Measurements from ENCODE around the gene ZNF428. TPM values are rescaled to one million over a fixed set of nuclear protein-coding genes. Genes with fewer than 3 reads are reported as not detected.

Gene ZNF428
- total and polyA plus RNA-seq, 10 donors: 19.9 to 54.7 (median 27.7) TPM

- Histone ChIP-seq H3K27ac (peak overlapping the region in 7 of 8 donors; percentile 37 to 70 (median 59)), H3K27me3 (replicated peaks in 1 of 7) (no peaks in the 10 kb centered on the region), H3K4me3 (no peak overlapping the region), H3K36me3 (peaks cover 0 to 35% (median 2%) of the 10 kb centered on the region in 6 donors), H3K9me3 (no peaks in the 10 kb centered on the region), H3K4me1 (peaks cover 4 to 56% (median 36%) of the 10 kb centered on the region in 6 donors)
- WGBS, 5 donors: 93 to 100% (median 100%) methylated on average over 1 of the region's 1 CpG
- intact Hi-C loops (cut with DNase I; ENCODE audit: low total_unique reads): loop anchor here (10.0 kb wide), 1 partner anchor 50 kb away; the partner anchor contains the start of gene ZNF575
- no peak for DNase-seq
- TF ChIP-seq POLR2A (IDR thresholded peaks at IDR 0.05) (no peak), POLR2AphosphoS5 (IDR thresholded peaks at IDR 0.05) (no peak), CTCF (IDR thresholded peaks at IDR 0.05 in 8 of 11, conservative IDR thresholded peaks at IDR 0.05 in 3 of 11) (no peak)
Observed at GRCh38 chr19:43584484-43584883, 34.9 kb downstream of the ZNF428 start.

GRCh38 chr19:43582495-43582894 lies 36.9 kb downstream of the ZNF428 start:
- Histone ChIP-seq H3K4me3 (no peak overlapping the region), H3K9me3 (no peaks in the 10 kb centered on the region), H3K27ac (no peak overlapping the region), H3K36me3 (peaks cover 0 to 20% (median 0%) of the 10 kb centered on the region in 6 donors), H3K27me3 (replicated peaks in 1 of 7) (no peaks in the 10 kb centered on the region), H3K4me1 (peaks cover 4 to 60% (median 36%) of the 10 kb centered on the region in 6 donors)
- TF ChIP-seq CTCF (IDR thresholded peaks at IDR 0.05 in 8 of 11, conservative IDR thresholded peaks at IDR 0.05 in 3 of 11) (no peak), POLR2A (IDR thresholded peaks at IDR 0.05) (no peak), POLR2AphosphoS5 (IDR thresholded peaks at IDR 0.05) (no peak)
- no peak for DNase-seq
- intact Hi-C loops (cut with DNase I; ENCODE audit: low total_unique reads): loop anchor here (10.0 kb wide), 1 partner anchor 48 kb away; the partner anchor contains the start of gene ZNF575
- 80 to 87% (median 84%) methylated on average over 2 of the region's 2 CpGs for WGBS, 5 donors

- peaks cover 0 to 9% (median 0%) of the 10 kb centered on the region in 6 donors for H3K36me3 ChIP-seq
- H3K4me3 ChIP-seq: peak overlapping the region in 4 of 8 donors; percentile 34 to 64 (median 46)
- H3K27ac ChIP-seq: peak overlapping the region in 5 of 8 donors; percentile 29 to 81 (median 72)
- intact Hi-C loops (cut with DNase I; ENCODE audit: low total_unique reads): loop anchor here (10.0 kb wide), 1 partner anchor 47 kb away; the partner anchor contains the start of gene ZNF575
- no peaks in the 10 kb centered on the region for H3K9me3 ChIP-seq
- no peak for DNase-seq
- no peaks in the 10 kb centered on the region for H3K27me3 ChIP-seq (replicated peaks in 1 of 7)
- H3K4me1 ChIP-seq: peaks cover 4 to 62% (median 36%) of the 10 kb centered on the region in 6 donors
- TF ChIP-seq CTCF (IDR thresholded peaks at IDR 0.05 in 8 of 11, conservative IDR thresholded peaks at IDR 0.05 in 3 of 11): no peak
- no peak for TF ChIP-seq POLR2A (IDR thresholded peaks at IDR 0.05)
- no peak for TF ChIP-seq POLR2AphosphoS5 (IDR thresholded peaks at IDR 0.05)
- 51 to 73% (median 69%) methylated on average over 7 of the region's 7 CpGs for WGBS, 5 donors
Observed at GRCh38 chr19:43581467-43581866, 38.0 kb downstream of the ZNF428 start.

GRCh38 chr19:43578787-43579186 lies 40.6 kb downstream of the ZNF428 start:
- no peaks in the 10 kb centered on the region for H3K27me3 ChIP-seq (replicated peaks in 1 of 7)
- intact Hi-C loops (cut with DNase I; ENCODE audit: low total_unique reads): no loop called here
- no peaks in the 10 kb centered on the region for H3K9me3 ChIP-seq
- no peak for DNase-seq
- no peak overlapping the region for H3K27ac ChIP-seq
- no peak overlapping the region for H3K4me3 ChIP-seq
- WGBS, 5 donors: 85 to 92% (median 87%) methylated on average over 3 of the region's 3 CpGs
- no peak for TF ChIP-seq POLR2A (IDR thresholded peaks at IDR 0.05)
- no peak for TF ChIP-seq CTCF (IDR thresholded peaks at IDR 0.05 in 8 of 11, conservative IDR thresholded peaks at IDR 0.05 in 3 of 11)
- TF ChIP-seq POLR2AphosphoS5 (IDR thresholded peaks at IDR 0.05): no peak
- peaks cover 13 to 72% (median 46%) of the 10 kb centered on the region in 6 donors for H3K4me1 ChIP-seq
- H3K36me3 ChIP-seq: peaks cover 0 to 8% (median 0%) of the 10 kb centered on the region in 6 donors

All from spleen (tissue), 11 donors.